Cardiac fibroblast (primary cell): Measurements from ENCODE around the gene SSR2.
A peak's percentile ranks its signal among the peaks of the same experiment; 100 is the strongest.

Experiments used
- DNase-seq, 2 donors: peaks; one replicate each; pipeline versions ENCODE4 v3.0.0 to v3.0.0-alpha.2; 2010; ENCODE audit warnings: low read depth in 2 of 2
- H3K4me3 ChIP-seq, 2 donors: replicated peaks in 1 of 2; 1 replicate in 1 of 2; 2 replicates in 1 of 2; pipeline ENCODE4 v1.5.1; 2011; ENCODE audit warnings: low read depth in 2 of 2, low read length in 2 of 2, mild to moderate bottlenecking in 2 of 2, moderate library complexity in 1 of 2
- CTCF ChIP-seq: IDR thresholded peaks from one replicate; pipeline ENCODE4 v1.5.1; 2011; ENCODE audit warnings: low read depth, mild to moderate bottlenecking, low read length, inconsistent platforms

The SSR2 gene

GRCh38 chr1:155967341-155968050 is 53.3 kb downstream of the SSR2 start:
- H3K4me3 ChIP-seq = no peak overlapping the region
- no peak for TF ChIP-seq CTCF
- DNase-seq = peak in 1 of 2 donors; percentile 28

GRCh38 chr1:155966750-155967149 is 54.0 kb downstream of the SSR2 start:
- no peak for TF ChIP-seq CTCF
- no peak for DNase-seq
- H3K4me3 ChIP-seq = no peak overlapping the region

GRCh38 chr1:155966135-155966534 is 54.6 kb downstream of the SSR2 start:
- H3K4me3 ChIP-seq = no peak overlapping the region
- DNase-seq = no peak
- TF ChIP-seq CTCF = peak; percentile 7

GRCh38 chr1:155964193-155964592 is 56.6 kb downstream of the SSR2 start:
- H3K4me3 ChIP-seq = no peak overlapping the region
- no peak for TF ChIP-seq CTCF
- no peak for DNase-seq

- no peak overlapping the region for H3K4me3 ChIP-seq
- no peak for TF ChIP-seq CTCF
- peak; percentile 55 to 56 for DNase-seq
Observed at GRCh38 chr1:155962599-155963211, 58.0 kb downstream of the SSR2 start.

GRCh38 chr1:155961937-155962336 is 58.8 kb downstream of the SSR2 start:
- H3K4me3 ChIP-seq = no peak overlapping the region
- peak; percentile 12 for TF ChIP-seq CTCF
- peak; percentile 90 to 98 for DNase-seq
